Prostate gland (tissue), 2 donors: ENCODE data around the gene POLK.

Experiments
- CTCF ChIP-seq, 4 experiments: fragments of 200-600 bp in 2 of 4; fragments of 450-650 bp in 2 of 4; sonication (generic) in 2 of 4; IDR thresholded peaks; 1 replicate in 3 of 4; 2 replicates in 1 of 4; pipeline ENCODE4 v1.5.1; 2016 to 2019; ENCODE audit warnings: antibody characterized with exemption in 4 of 4, mild to moderate bottlenecking in 2 of 4, moderate library complexity in 2 of 4
- POLR2A ChIP-seq: fragments of 450-650 bp; IDR thresholded peaks from one replicate; pipeline ENCODE4 v1.6.1; 2016; ENCODE audit warnings: antibody characterized with exemption, mild to moderate bottlenecking
- POLR2AphosphoS5 ChIP-seq: sonication (generic); formaldehyde crosslinking; IDR thresholded peaks from one replicate; pipeline ENCODE4 v1.6.1; 2017; ENCODE audit warnings: antibody characterized with exemption

GRCh38 chr5:75484605-75485004 lies 27.1 kb upstream of the POLK start:
- TF ChIP-seq CTCF (IDR thresholded peaks at IDR 0.05) (no peak), POLR2AphosphoS5 (no peak), POLR2A (no peak)
